ENCODE measurements around the gene FOXO3B.
"Not testable (repeated sequence)": the region's sequence is repeated elsewhere in the genome, so short reads cannot be mapped to it uniquely, and the experiment has no call there.

The FOXO3B gene

DNA sequence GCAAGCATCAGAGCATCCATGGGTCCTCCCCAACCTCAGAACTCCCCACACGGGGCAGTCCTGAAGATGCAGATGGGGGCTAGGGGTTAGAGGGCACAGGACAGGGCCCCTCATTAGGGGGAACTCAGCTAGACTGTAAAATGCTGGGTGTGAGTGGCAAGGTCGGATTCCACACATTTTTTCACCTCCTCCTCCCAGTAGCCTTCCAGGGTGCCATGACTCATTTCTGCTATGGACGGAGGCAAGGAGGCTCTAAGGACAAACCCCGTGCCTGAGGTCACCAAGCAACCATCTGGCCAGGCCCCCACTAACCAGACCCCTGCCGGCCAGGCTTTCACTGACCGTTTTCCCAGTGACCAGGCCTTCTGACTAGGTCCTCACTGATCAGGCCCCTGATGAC, 39.0 kb downstream of the FOXO3B start:
- H3K9me3 ChIP-seq (ENCODE audit: insufficient read depth, low read length, severe bottlenecking); H3K4me2 ChIP-seq (ENCODE audit: insufficient read depth, low read length); H3K27ac ChIP-seq (ENCODE audit: low read length); H3K9ac ChIP-seq (ENCODE audit: low read depth, low read length); H3K36me3 ChIP-seq (ENCODE audit: insufficient read depth, low read length); H3K4me3 ChIP-seq (ENCODE audit: low read depth in 1 of 2, low read length in 2 of 2); H3K27me3 ChIP-seq (ENCODE audit: insufficient read depth, low read length, poor library complexity); ATAC-seq (ENCODE audit: insufficient read depth, low read depth); H3K4me1 ChIP-seq (ENCODE audit: insufficient read depth, low read length); H4K20me1 ChIP-seq (ENCODE audit: insufficient read depth, low read length); H2AFZ ChIP-seq (ENCODE audit: low read depth, low read length); DNase-seq; H3K79me2 ChIP-seq (ENCODE audit: insufficient read depth, low read length): not testable (repeated sequence)

DNA sequence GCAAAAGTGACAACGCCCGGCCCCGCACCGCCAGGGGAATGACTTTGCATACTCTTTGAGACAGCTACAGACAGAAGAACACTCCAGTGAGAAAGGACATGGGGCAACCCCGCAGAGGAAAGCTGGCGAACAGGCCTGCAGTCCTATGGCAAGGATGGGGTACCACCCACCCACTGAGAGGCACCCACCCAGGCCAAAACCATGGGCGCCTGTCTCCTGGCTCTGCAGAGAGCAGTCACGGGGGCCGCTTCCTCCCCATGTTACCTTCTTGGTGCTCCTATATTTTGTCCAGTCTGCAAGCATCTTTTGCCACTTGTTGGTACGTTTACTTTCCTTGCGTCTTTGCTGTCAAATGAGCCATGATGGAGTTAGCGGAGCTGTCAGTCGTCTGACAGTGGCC, 43.8 kb downstream of the FOXO3B start:
- H3K9me3 ChIP-seq (ENCODE audit: insufficient read depth, low read length, severe bottlenecking); H3K27ac ChIP-seq (ENCODE audit: low read length); H3K36me3 ChIP-seq (ENCODE audit: insufficient read depth, low read length); H3K4me3 ChIP-seq (ENCODE audit: low read depth in 1 of 2, low read length in 2 of 2); ATAC-seq (ENCODE audit: insufficient read depth, low read depth); H4K20me1 ChIP-seq (ENCODE audit: insufficient read depth, low read length); H2AFZ ChIP-seq (ENCODE audit: low read depth, low read length); H3K4me2 ChIP-seq (ENCODE audit: insufficient read depth, low read length); H3K79me2 ChIP-seq (ENCODE audit: insufficient read depth, low read length); H3K4me1 ChIP-seq (ENCODE audit: insufficient read depth, low read length); DNase-seq; H3K9ac ChIP-seq (ENCODE audit: low read depth, low read length); H3K27me3 ChIP-seq (ENCODE audit: insufficient read depth, low read length, poor library complexity): not testable (repeated sequence)

DNA sequence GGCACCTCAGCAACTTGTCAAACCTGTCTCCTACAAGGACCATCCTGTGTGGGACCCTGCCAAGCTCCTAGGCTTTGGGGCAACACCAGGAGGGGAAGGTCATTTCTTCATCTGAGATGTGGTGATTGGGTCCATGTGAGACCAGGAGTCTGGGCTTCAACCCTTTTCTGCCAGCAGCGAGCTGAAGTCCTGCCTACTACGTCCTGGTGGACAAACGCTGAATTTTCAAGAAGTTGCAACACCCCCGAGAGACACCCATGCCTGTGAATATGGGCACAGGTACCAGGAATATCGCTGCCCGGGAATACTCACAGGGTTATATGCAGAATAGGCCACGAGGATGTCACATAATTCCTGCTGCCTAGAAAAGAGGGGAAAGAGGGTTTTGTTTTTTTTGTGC, 45.9 kb downstream of the FOXO3B start:
- H3K27me3 ChIP-seq (ENCODE audit: insufficient read depth, low read length, poor library complexity); H3K4me2 ChIP-seq (ENCODE audit: insufficient read depth, low read length); H3K4me1 ChIP-seq (ENCODE audit: insufficient read depth, low read length); H3K9ac ChIP-seq (ENCODE audit: low read depth, low read length); H4K20me1 ChIP-seq (ENCODE audit: insufficient read depth, low read length); ATAC-seq (ENCODE audit: insufficient read depth, low read depth); H3K9me3 ChIP-seq (ENCODE audit: insufficient read depth, low read length, severe bottlenecking); H3K4me3 ChIP-seq (ENCODE audit: low read depth in 1 of 2, low read length in 2 of 2); H3K27ac ChIP-seq (ENCODE audit: low read length); DNase-seq; H2AFZ ChIP-seq (ENCODE audit: low read depth, low read length); H3K79me2 ChIP-seq (ENCODE audit: insufficient read depth, low read length); H3K36me3 ChIP-seq (ENCODE audit: insufficient read depth, low read length): not testable (repeated sequence)

DNA sequence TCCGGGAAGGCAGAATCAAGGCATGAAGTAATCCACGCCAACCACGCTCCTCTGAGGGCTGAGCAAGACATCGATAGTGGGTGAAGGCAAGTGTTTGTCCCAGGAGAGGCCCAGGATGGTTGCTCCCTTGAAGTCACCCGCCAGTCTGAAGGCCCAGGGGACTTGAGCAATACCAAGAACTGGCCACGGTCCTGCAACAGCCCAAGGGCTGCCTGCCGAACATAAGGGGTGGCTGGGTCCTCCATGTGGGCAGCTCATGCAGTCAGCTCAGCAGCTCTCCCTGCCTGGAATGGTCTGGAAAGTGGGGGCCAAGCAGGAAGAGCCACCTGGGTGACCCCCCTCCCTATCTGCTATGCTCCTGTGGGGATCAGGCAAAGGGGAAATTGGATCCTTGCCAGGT, 46.3 kb downstream of the FOXO3B start:
- not testable (repeated sequence) for H3K79me2 ChIP-seq (ENCODE audit: insufficient read depth, low read length); H3K27me3 ChIP-seq (ENCODE audit: insufficient read depth, low read length, poor library complexity); H4K20me1 ChIP-seq (ENCODE audit: insufficient read depth, low read length); H3K9me3 ChIP-seq (ENCODE audit: insufficient read depth, low read length, severe bottlenecking); H3K4me3 ChIP-seq (ENCODE audit: low read depth in 1 of 2, low read length in 2 of 2); H3K27ac ChIP-seq (ENCODE audit: low read length); ATAC-seq (ENCODE audit: insufficient read depth, low read depth); H3K4me2 ChIP-seq (ENCODE audit: insufficient read depth, low read length); H3K9ac ChIP-seq (ENCODE audit: low read depth, low read length); H2AFZ ChIP-seq (ENCODE audit: low read depth, low read length); DNase-seq; H3K4me1 ChIP-seq (ENCODE audit: insufficient read depth, low read length); H3K36me3 ChIP-seq (ENCODE audit: insufficient read depth, low read length)

DNA sequence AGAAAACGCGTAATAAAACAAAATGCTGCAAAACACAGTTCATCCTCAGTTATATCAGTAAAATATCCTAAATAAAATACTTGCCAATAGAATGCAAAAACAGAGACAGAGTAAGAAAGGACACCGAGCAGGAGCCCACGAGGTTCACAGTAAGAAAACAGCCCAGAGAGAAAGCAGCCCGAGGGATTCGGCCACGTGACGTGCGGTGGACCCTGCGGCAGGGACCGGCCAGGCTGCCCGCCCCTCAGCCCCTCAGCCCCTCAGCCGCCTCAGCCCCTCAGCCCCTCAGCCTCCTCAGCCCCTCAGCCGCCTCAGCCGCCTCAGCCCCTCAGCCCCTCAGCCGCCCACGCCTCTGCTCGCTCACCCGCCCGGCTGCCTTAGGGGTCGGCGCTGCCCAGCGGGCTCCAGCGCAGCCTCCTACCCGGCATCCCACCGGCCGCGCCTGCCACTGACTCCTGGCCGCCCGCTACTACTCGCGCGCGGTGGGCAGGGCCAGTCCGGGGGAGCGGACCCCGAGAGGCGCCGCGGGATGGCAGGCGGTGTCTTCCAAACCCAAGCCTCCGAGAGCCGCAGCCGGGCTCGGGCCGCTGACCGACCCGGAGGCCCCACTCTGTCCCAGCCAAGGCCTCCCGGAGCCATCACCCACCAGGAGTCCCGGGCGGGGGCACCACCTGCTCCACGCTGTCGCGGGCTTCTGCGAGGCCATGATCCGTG, 47.4 kb downstream of the FOXO3B start:
- H3K4me3 ChIP-seq (ENCODE audit: low read depth in 1 of 2, low read length in 2 of 2); H4K20me1 ChIP-seq (ENCODE audit: insufficient read depth, low read length); H3K4me2 ChIP-seq (ENCODE audit: insufficient read depth, low read length); H3K9ac ChIP-seq (ENCODE audit: low read depth, low read length); H3K4me1 ChIP-seq (ENCODE audit: insufficient read depth, low read length); H3K27me3 ChIP-seq (ENCODE audit: insufficient read depth, low read length, poor library complexity); DNase-seq; H3K9me3 ChIP-seq (ENCODE audit: insufficient read depth, low read length, severe bottlenecking); H3K79me2 ChIP-seq (ENCODE audit: insufficient read depth, low read length); ATAC-seq (ENCODE audit: insufficient read depth, low read depth); H3K36me3 ChIP-seq (ENCODE audit: insufficient read depth, low read length); H2AFZ ChIP-seq (ENCODE audit: low read depth, low read length); H3K27ac ChIP-seq (ENCODE audit: low read length): not testable (repeated sequence)
